Activated naive CD8-positive, alpha-beta T cell treated with anti-CD3 and anti-CD28 coated beads for 36 hours (primary cell): ENCODE measurements around the gene OR10P1. TPM values are rescaled to one million over a fixed set of nuclear protein-coding genes. Genes with fewer than 3 reads are reported as not detected.
"Not testable (repeated sequence)": the region's sequence is repeated elsewhere in the genome, so short reads cannot be mapped to it uniquely, and the experiment has no call there.

Experiments
- DNase-seq: peaks from one replicate; pipeline ENCODE4 v3.0.0; 2021
- H3K27ac Mint-ChIP-seq: one replicate; pipeline ENCODE4 v1.8.0; 2022; ENCODE audit warnings: mild to moderate bottlenecking, moderate library complexity, mixed read lengths
- H3K27me3 Mint-ChIP-seq: one replicate; pipeline ENCODE4 v1.8.0; 2022; ENCODE audit warnings: mild to moderate bottlenecking, mixed read lengths
- H3K36me3 Mint-ChIP-seq: one replicate; pipeline ENCODE4 v1.8.0; 2021; ENCODE audit warnings: mild to moderate bottlenecking, mixed read lengths
- H3K4me1 Mint-ChIP-seq: one replicate; pipeline ENCODE4 v1.8.0; 2021; ENCODE audit warnings: mixed read lengths
- H3K4me3 Mint-ChIP-seq: one replicate; pipeline ENCODE4 v1.8.0; 2022; ENCODE audit warnings: mild to moderate bottlenecking, moderate library complexity, mixed read lengths
- H3K9me3 Mint-ChIP-seq: one replicate; pipeline ENCODE4 v1.8.0; 2022; ENCODE audit warnings: mixed read lengths
- total RNA-seq, 2 experiments: library from RNA; stranded (reverse); gene quantifications; one replicate each; pipeline ENCODE4 v1.2.3, GENCODE V29; 2021

OR10P1 gene, protein sequence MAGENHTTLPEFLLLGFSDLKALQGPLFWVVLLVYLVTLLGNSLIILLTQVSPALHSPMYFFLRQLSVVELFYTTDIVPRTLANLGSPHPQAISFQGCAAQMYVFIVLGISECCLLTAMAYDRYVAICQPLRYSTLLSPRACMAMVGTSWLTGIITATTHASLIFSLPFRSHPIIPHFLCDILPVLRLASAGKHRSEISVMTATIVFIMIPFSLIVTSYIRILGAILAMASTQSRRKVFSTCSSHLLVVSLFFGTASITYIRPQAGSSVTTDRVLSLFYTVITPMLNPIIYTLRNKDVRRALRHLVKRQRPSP
- not detected for total RNA-seq

DNA sequence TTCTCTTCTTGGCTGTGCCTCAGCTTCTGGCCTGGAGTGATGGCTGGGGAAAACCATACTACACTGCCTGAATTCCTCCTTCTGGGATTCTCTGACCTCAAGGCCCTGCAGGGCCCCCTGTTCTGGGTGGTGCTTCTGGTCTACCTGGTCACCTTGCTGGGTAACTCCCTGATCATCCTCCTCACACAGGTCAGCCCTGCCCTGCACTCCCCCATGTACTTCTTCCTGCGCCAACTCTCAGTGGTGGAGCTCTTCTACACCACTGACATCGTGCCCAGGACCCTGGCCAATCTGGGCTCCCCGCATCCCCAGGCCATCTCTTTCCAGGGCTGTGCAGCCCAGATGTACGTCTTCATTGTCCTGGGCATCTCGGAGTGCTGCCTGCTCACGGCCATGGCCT lies at the start of gene OR10P1:
OR10P1 (plus strand) TSS at position 40 of the 400 bp plus-strand sequence; CDS start at position 40, 0 bp downstream.
- peaks cover 12% of the 10 kb centered on the region for H3K4me1 Mint-ChIP-seq
- peak within 1 kb of the TSS; percentile 44 for H3K4me3 Mint-ChIP-seq
- no peak for DNase-seq
- no peaks in the 10 kb centered on the region for H3K36me3 Mint-ChIP-seq
- peak within 1 kb of the TSS; percentile 53 for H3K27ac Mint-ChIP-seq
- H3K27me3 Mint-ChIP-seq, result peaks cover 25% of the 10 kb centered on the region
- H3K9me3 Mint-ChIP-seq, result no peaks in the 10 kb centered on the region

DNA sequence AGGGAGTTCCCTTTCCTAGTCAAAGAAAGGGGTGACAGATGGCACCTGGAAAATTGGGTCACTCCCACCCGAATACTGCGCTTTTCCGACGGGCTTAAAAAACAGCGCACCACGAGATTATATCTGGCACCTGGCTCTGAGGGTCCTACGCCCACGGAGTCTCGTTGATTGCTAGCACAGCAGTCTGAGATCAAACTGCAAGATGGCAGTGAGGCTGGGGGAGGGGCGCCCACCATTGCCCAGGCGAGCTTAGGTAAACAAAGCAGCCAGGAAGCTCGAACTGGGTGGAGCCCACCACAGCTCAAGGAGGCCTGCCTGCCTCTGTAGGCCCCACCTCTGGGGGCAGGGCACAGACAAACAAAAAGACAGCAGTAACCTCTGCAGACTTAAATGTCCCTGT lies 46.5 kb upstream of the OR10P1 start:
- H3K27ac Mint-ChIP-seq, H3K4me1 Mint-ChIP-seq, H3K36me3 Mint-ChIP-seq, DNase-seq, H3K4me3 Mint-ChIP-seq, H3K9me3 Mint-ChIP-seq: not testable (repeated sequence)
- peaks cover 38% of the 10 kb centered on the region for H3K27me3 Mint-ChIP-seq

DNA sequence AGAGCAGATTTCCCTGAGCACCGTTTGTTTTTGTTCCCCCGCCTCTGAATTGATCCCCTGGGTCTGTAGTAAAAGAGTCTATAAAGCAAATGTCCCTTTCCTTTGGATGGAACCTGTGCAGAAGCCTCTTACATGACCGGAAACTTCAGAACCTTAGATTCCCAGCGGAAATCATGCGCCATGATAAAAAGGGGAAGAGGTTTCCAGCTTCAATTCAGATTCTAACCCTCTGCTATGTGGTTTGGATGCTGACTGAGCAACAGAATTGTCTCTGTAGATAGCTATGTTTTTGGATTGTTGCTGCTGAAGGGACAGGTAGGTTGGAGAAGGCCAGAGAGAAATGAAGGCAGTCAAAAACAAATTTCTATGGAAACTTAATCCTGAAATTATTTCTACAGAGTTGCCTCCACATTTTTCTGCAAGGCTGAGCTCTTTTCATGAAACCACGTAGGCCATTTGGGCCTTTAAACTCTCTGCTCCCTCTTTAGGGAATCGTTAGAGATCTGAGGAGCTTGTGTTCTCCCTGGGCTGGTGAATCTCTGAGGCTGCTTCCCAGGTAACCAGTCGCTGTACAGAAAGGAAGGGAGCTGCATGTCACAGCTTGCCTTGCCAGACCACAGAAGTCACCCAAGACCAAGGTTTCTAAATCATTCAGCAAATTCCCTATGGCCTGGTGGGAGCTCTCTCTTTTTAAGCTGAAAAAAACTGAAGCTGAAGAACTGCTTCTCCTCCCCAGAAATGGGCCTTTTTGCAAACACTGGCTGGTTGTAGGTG lies 28.7 kb upstream of the OR10P1 start:
- no peak for DNase-seq
- Mint-ChIP-seq H3K4me1 (peaks cover 4% of the 10 kb centered on the region), H3K27me3 (peaks cover 40% of the 10 kb centered on the region), H3K4me3 (no peak overlapping the region), H3K27ac (no peak overlapping the region), H3K9me3 (no peaks in the 10 kb centered on the region), H3K36me3 (no peaks in the 10 kb centered on the region)

DNA sequence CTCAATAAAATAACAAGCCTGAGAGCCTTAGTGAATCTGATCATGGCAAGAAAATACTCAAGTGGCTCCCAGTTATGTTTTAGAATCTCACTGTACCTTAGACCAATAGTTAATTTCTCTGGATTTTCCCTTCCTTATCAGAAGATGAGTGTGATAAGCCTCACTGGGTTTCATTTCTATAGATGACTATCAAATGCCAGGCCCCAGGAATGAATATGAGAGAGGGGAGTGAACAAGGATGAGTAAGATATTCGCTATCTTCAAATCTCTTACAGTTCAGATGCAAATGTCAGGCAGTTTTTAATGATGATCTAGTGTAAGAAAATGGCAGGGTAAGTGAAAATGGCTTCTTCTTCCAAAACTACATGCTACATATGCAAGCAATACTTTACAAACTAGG lies 26.1 kb upstream of the OR10P1 start:
- Mint-ChIP-seq H3K27ac (no peak overlapping the region), H3K4me1 (peaks cover 4% of the 10 kb centered on the region), H3K27me3 (peaks cover 25% of the 10 kb centered on the region), H3K4me3 (no peak overlapping the region), H3K9me3 (peaks cover 9% of the 10 kb centered on the region), H3K36me3 (no peaks in the 10 kb centered on the region)
- no peak for DNase-seq

DNA sequence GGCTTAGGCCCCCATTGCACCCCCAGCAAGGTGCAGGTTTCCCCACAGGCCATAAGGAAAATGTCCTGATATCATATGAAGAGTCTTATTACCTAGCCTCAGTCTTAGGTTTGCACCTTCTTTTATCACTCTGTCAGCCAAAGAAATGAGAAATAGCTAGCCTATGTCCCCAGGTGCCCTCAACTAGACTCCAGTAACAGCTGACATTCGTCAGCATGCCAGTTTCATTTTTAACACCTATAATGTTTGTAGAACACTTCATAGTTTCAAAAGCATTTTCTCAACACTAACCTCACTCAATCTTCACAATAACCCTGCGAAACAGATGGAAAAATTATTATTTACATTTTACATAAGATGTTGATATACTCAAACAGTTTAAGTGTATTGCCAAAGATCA lies 24.0 kb upstream of the OR10P1 start:
- no peak overlapping the region for H3K27ac Mint-ChIP-seq
- peaks cover 4% of the 10 kb centered on the region for H3K4me1 Mint-ChIP-seq
- DNase-seq, result no peak
- no peak overlapping the region for H3K4me3 Mint-ChIP-seq
- H3K9me3 Mint-ChIP-seq, result peaks cover 24% of the 10 kb centered on the region
- peaks cover 29% of the 10 kb centered on the region for H3K27me3 Mint-ChIP-seq
- H3K36me3 Mint-ChIP-seq, result peaks cover 6% of the 10 kb centered on the region

DNA sequence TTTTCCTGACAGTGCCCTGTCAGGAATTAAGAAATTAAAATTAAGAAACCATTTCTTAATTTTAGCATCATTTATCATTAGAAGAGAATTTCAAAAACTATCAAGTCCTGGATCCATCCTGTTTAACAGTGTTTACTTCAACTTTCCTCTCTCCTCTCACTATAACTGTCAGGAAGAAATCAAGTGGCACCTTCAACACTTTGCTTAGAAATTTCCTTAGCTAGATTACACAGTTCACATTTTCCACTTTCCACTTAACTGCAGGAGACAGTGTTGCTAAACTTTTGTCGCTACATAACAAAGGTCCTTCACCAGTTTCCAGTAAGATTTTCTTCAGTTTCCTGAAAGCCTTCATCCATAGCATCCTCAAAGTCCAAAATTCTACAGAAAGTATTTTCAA lies 21.9 kb upstream of the OR10P1 start:
- Mint-ChIP-seq H3K4me1 (peaks cover 5% of the 10 kb centered on the region), H3K27ac (no peak overlapping the region), H3K36me3 (peaks cover 6% of the 10 kb centered on the region), H3K27me3 (peaks cover 28% of the 10 kb centered on the region), H3K9me3 (peaks cover 24% of the 10 kb centered on the region), H3K4me3 (no peak overlapping the region)
- DNase-seq, result no peak

DNA sequence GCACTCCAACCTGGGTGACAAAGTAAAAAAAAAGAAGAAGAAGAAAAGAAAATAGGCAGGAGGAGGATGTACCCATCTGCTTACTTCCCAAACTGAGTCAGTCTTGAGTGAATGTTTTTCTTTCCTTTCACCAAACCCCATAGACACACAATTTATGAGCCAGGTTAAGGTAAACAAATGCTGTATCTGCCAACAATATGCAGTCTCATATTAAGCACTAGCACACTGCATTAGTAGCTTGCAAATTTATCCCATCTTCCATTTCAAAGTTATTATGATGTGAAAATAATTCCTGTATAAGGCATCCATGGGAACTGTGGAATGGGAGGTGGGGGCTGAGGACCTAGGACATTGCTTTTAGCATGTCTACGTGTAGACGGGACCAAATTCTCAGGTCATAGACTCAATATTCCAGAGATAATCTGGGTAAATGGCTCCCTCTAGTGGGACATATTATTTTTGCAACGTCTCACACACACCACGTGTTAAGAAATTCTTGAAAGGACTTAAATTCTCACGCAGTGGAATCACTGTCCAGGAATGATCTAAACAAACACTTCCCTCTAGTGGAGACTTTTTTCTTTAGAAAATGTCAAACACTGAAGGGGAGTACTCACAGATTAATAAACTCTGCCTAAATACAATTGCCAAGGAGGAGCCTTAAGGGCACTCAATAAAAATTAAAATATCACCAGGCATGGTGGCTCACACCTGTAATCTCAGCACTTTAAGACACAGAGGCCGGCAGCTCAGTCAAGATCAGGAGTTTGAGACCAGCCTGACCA lies 17.1 kb upstream of the OR10P1 start:
- H3K36me3 Mint-ChIP-seq, result peaks cover 6% of the 10 kb centered on the region
- no peak overlapping the region for H3K4me3 Mint-ChIP-seq
- peak; percentile 29 for DNase-seq
- H3K9me3 Mint-ChIP-seq, result peaks cover 24% of the 10 kb centered on the region
- H3K27ac Mint-ChIP-seq, result no peak overlapping the region
- H3K27me3 Mint-ChIP-seq, result peaks cover 43% of the 10 kb centered on the region
- H3K4me1 Mint-ChIP-seq, result peaks cover 11% of the 10 kb centered on the region

DNA sequence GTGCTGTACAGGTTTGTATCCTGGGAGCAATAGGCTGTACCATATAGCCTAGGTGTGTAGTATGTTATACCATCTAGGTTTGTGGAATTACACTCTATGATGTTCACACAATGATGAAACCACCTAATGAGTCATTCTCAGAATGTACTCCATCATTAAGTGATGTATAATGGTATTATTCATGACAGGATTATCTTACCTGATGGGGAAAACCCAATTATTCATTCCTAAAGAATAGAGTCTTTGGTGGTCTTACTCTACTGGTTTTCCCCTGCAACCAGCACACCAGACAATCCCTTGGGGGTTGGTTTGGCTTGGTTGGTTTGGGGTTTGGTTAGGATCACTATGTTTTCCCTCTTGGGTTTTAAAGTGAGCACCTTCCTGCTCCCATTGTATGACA lies 12.6 kb upstream of the OR10P1 start:
- peaks cover 24% of the 10 kb centered on the region for H3K4me1 Mint-ChIP-seq
- peaks cover 36% of the 10 kb centered on the region for H3K27me3 Mint-ChIP-seq
- H3K27ac Mint-ChIP-seq, result no peak overlapping the region
- peak; percentile 55 for DNase-seq
- no peak overlapping the region for H3K4me3 Mint-ChIP-seq
- H3K9me3 Mint-ChIP-seq, result no peaks in the 10 kb centered on the region
- H3K36me3 Mint-ChIP-seq, result no peaks in the 10 kb centered on the region

DNA sequence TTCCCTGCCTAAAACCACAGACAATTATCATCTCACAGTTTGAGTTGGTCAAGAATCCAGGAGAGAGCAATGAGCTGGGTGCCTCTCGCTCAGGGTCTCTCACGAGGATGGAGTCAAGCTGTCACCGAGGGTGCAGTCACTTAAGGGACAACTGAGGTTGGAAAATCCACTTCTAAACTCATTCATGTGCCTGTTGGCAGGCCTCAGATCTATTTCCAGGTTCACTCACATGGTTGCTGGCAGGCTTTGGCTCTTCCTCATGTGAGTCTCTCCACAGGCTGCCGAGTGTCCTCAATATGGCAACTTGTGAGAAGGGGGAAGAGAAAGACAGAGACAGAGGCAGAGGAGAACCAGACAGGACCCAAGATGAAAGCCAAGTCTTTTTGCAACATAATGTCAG lies 10.5 kb upstream of the OR10P1 start:
- peaks cover 27% of the 10 kb centered on the region for H3K27me3 Mint-ChIP-seq
- no peak for DNase-seq
- H3K4me3 Mint-ChIP-seq, result no peak overlapping the region
- no peaks in the 10 kb centered on the region for H3K36me3 Mint-ChIP-seq
- H3K27ac Mint-ChIP-seq, result no peak overlapping the region
- H3K9me3 Mint-ChIP-seq, result no peaks in the 10 kb centered on the region
- H3K4me1 Mint-ChIP-seq, result peaks cover 31% of the 10 kb centered on the region

DNA sequence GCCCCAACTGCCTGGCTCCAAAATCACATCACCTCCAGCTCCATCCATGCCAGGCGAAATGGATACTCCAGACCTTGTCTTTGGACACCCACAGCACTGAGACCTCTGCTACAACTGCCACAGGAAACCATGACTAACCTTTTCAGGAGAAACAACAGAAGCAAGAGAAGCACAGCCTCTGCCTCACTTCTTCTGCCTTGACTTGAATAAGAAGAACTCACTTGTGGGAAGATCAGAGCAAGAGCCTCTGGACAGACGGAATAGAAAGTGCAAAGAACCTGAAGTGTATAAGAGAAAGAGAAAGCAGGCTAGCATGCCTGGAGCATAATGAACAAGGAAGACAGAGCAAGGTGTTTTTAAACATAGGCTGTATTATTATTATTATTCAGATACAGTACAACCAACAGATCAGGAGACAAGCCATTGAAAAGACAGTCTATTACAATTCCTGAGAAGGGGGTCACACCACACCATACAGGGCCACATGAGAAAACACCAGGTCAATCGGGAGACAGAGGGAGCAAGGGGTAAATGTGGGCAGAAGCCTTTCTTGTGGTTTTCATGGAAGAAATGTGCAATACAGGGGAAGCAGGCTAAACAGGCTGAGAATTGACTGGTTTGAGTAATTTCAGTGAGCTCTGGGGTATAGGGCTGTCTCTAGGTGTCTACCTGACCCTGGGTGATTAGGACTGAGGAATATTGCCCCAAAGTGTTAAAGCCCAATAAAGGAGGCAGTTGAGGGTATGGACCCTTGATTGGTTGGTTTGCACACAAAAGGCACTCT lies 7.4 kb upstream of the OR10P1 start:
- H3K4me1 Mint-ChIP-seq, result peaks cover 25% of the 10 kb centered on the region
- peaks cover 31% of the 10 kb centered on the region for H3K27me3 Mint-ChIP-seq
- DNase-seq, result peak; percentile 39
- H3K9me3 Mint-ChIP-seq, result no peaks in the 10 kb centered on the region
- H3K36me3 Mint-ChIP-seq, result no peaks in the 10 kb centered on the region
- peak overlapping the region; percentile 44 for H3K4me3 Mint-ChIP-seq
- peak overlapping the region; percentile 52 for H3K27ac Mint-ChIP-seq

DNA sequence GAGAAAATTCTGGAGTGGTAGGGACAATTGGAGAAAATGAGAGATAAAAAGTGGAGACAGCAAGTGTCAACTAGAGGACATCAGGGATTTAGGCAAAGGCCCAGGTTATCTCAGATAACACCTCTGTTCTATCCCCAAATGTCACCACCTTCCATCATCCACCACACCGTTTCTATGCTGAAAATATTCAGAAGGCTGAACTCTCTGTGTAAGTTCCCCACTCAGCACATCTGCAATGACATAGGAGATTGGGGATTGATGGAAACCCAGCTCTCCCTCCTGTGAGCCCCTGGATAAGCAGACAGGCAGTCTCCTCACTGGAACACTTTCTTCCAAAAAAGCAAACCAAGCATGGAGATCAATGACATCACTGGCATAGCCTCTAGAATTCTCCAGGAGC lies 5.6 kb upstream of the OR10P1 start:
- Mint-ChIP-seq H3K4me3 (no peak overlapping the region), H3K27me3 (peaks cover 27% of the 10 kb centered on the region), H3K36me3 (no peaks in the 10 kb centered on the region), H3K9me3 (no peaks in the 10 kb centered on the region), H3K27ac (no peak overlapping the region), H3K4me1 (peaks cover 19% of the 10 kb centered on the region)
- no peak for DNase-seq

DNA sequence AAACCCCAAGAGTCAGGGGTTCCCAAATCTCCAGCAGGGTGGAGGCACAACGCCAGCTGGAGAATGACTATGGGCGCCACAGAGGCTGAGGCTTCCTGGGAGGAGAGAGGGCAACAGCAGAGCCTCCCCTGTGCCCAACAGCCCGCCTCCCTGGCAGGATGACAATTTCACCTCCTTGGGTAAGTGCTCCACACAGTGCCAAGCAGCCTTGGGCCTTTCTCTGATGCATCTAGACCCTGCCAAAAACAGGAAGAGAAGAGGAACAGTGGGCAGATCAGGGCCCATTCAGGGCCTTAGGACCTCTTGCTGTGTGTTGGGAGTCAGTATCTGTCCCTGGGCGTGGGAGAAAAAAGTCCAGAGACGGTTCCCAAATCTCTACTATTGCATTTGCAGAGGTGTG lies 5.0 kb upstream of the OR10P1 start:
- DNase-seq, result no peak
- Mint-ChIP-seq H3K4me3 (no peak overlapping the region), H3K9me3 (no peaks in the 10 kb centered on the region), H3K36me3 (no peaks in the 10 kb centered on the region), H3K4me1 (peaks cover 22% of the 10 kb centered on the region), H3K27me3 (peaks cover 24% of the 10 kb centered on the region), H3K27ac (no peak overlapping the region)

DNA sequence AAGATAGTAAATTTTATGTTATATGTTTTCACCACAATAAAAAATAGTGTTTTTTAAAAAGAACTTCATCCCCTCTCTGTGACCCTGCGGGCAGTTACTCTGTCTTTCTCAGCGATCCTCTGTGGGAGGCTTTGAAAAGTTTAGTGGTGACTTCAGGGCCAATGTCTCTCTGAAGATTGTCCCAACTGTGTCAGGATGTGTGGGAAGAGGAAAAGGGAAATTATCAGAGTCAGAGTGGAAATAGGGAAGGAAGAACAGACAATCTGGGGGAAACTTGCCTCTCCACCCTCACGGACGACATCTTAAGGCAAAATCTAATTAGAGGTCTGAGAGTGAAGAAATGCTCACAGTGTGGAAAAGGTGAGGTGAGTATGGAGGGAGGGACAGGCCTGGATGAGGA lies 3.5 kb upstream of the OR10P1 start:
- Mint-ChIP-seq H3K4me1 (peaks cover 23% of the 10 kb centered on the region), H3K4me3 (no peak overlapping the region), H3K36me3 (no peaks in the 10 kb centered on the region), H3K9me3 (no peaks in the 10 kb centered on the region), H3K27ac (no peak overlapping the region), H3K27me3 (peaks cover 26% of the 10 kb centered on the region)
- DNase-seq, result no peak

DNA sequence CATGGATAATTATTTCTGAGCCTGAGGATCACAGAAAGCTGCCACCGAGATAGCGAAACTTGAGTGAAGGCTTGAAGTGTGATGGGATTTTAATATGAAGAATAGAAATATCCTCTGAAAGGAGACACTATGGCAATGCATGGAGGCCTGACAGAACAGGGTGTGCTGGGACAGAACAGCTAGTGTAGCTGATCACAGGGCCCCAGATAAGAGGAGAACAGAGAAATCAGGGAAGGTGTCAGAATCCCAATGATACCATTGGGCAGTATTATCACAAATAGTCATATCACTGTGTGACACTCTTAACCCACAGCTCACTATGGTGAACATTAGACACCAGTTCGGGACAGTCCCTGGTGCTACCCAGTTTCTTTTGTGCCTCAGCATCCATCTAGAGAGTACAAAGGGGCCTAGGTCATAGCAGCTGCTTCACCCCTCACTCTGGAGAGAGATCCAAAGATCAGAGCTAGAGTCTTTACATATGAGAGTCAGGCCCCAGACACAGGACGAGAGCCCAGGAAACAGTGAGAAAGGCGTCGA lies 506 bp upstream of the OR10P1 start:
- Mint-ChIP-seq H3K27me3 (peaks cover 26% of the 10 kb centered on the region), H3K27ac (no peak overlapping the region), H3K36me3 (no peaks in the 10 kb centered on the region), H3K4me3 (no peak overlapping the region), H3K4me1 (peaks cover 9% of the 10 kb centered on the region), H3K9me3 (no peaks in the 10 kb centered on the region)
- DNase-seq, result no peak
